GM21723 (cell line): ENCODE data around the gene FLNC.

Source experiments
- ATAC-seq: cut with Tn5 transposase; IDR thresholded peaks from one replicate; pipeline ENCODE4 v1.9.1; 2021; ENCODE audit warnings: mild to moderate bottlenecking, moderate library complexity; ENCODE audit not compliant: unreplicated experiment

Gene FLNC

GRCh38 chr7:128842674-128843641 lies 12.8 kb downstream of the FLNC start:
- no peak for ATAC-seq

DNA sequence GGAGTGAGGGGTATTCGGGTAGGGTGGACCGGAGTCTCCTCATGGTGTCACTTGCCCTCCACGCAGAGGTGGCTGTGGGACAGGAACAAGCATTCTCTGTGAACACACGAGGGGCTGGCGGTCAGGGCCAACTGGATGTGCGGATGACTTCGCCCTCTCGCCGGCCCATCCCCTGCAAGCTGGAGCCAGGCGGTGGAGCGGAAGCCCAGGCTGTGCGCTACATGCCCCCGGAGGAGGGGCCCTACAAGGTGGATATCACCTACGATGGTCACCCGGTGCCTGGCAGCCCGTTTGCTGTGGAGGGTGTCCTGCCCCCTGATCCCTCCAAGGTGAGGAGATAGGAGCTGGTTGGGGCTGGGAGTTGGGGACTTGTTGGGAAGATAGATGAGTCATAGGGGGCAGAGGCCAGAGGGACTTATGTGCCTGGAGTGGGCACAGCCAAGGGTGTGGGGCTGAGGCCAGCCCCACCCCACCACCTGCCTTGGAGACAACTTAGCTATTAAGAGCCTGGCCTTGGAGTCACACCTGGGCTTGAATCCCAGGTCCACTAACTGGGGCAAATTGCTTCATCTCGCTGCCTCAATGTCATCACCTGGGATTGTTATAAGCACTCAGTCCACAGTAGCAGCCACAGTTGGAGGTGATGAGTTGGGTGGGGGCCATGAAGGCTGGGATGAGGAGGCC lies 13.9 kb downstream of the FLNC start:
- no peak for ATAC-seq

DNA sequence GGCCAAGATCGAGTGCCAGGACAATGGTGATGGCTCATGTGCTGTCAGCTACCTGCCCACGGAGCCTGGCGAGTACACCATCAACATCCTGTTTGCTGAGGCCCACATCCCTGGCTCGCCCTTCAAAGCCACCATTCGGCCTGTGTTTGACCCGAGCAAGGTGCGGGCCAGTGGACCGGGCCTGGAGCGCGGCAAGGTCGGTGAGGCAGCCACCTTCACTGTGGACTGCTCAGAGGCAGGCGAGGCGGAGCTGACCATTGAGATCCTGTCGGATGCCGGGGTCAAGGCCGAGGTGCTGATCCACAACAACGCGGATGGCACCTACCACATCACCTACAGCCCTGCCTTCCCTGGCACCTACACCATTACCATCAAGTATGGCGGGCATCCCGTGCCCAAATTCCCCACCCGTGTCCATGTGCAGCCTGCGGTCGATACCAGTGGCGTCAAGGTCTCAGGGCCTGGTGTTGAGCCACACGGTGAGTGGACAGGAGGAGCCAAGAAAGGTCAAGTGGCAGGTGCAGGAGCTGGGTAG lies 14.6 kb downstream of the FLNC start:
- ATAC-seq = no peak

- ATAC-seq = no peak
Measured at GRCh38 chr7:128845475-128845874, 15.3 kb downstream of the FLNC start.

- ATAC-seq = no peak
Measured at GRCh38 chr7:128845987-128846386, 15.8 kb downstream of the FLNC start.

DNA sequence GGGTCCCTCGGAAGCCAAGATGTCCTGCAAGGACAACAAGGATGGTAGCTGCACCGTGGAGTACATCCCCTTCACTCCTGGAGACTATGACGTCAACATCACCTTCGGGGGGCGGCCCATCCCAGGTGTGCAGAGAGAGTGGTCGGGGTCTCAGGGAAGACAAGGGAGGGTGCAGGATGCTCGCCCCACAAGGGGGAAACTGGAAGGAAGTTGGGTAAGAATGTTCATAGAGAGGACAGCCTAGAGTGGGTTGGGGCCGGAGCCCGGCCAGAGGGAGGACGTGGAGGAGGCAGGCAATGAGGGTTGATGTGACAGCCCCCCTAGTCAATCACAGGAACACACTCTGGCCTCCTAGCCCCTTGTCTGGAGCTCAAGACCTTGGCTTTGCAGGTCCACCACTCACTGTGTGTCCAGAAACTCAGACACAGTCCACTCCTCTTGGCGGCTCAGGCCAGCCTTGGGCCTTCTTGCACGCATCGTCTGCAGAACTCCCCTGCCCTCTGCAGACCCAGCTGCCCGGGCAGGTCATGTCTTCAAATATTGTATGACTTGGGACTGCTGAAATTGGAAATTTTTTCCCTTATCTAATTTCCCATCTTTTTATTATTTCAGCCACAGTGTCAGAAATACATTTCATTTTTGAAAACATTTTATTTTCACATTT lies 16.7 kb downstream of the FLNC start:
- no peak for ATAC-seq

- no peak for ATAC-seq
Measured at GRCh38 chr7:128847721-128848211, 17.6 kb downstream of the FLNC start.

- no peak for ATAC-seq
Measured at GRCh38 chr7:128848289-128849155, 18.3 kb downstream of the FLNC start.

GRCh38 chr7:128849156-128849515 lies 18.9 kb downstream of the FLNC start:
- ATAC-seq = no peak

DNA sequence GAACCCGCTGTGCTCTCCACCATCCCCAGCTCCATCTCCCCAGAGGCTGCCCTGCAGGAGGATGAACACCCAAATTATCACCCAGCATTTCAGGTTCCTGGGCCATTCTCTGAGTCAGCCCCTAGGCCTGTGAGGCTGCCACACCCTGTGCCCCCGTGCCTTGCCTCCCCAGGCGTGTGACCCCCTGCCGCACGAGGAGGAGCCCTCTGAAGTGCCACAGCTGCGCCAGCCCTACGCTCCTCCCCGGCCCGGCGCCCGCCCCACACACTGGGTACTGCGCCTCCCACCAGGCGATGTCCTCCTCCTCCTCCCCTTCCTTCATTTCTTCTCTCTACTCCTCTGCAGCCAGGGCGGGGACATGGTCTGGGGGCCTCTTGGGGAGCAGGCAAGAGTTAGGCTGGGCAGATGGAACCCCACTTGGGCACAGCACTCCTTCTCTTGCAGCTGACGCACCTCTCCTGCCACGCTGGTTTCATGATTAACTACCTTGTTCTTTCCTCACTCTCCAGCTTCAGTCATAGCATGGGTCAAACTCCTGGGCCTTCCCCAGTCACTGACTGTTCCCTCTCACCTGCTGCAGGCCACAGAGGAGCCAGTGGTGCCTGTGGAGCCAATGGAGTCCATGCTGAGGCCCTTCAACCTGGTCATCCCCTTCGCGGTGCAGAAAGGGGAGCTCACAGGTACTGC lies 19.7 kb downstream of the FLNC start:
- ATAC-seq = no peak

- ATAC-seq = no peak
Measured at GRCh38 chr7:128852537-128853254, 22.5 kb downstream of the FLNC start.

- no peak for ATAC-seq
Measured at GRCh38 chr7:128853799-128854198, 23.6 kb downstream of the FLNC start.

DNA sequence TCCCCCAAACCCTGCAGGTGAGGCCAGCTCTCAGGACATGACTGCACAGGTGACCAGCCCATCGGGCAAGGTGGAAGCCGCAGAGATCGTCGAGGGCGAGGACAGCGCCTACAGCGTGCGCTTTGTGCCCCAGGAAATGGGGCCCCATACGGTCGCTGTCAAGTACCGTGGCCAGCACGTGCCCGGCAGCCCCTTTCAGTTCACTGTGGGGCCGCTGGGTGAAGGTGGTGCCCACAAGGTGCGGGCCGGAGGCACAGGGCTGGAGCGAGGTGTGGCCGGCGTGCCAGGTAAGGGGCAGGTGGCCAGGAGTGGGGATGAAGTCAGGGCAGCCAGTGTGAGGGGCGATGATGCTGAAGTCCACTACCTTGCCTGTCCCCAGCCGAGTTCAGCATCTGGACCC lies 24.2 kb downstream of the FLNC start:
- ATAC-seq = no peak

- no peak for ATAC-seq
Measured at GRCh38 chr7:128855559-128855958, 25.4 kb downstream of the FLNC start.

DNA sequence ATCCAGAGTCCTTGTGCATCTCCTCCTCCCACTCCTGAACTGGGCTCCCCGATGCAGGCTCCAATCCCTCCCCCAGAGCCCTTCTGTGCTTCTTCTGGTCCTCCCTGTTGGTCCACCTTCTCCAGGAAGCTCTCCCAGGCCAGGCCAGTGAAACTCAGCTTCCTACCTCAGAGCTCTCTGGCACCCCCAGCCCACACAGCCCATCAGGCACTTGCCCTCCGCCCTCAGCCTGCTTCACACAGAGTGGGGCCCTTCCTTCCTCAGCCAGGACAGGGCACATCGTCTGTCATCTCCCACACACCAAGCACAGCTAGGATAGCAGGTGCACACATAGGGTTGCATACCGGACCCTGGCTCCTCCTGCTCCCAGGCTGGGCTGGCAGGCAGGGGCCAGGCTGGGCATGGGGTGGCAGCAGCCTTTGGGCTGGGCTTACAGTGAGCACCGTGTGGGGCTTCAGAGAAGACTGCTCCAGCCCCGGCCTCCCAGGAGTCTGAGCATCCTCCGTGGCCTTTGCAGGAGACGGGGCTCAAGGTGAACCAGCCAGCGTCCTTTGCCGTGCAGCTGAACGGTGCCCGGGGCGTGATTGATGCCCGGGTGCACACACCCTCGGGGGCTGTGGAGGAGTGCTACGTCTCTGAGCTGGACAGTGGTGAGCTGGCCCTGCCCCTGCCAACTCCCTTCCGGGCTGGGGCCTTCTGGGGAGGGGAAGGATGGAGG lies 26.0 kb downstream of the FLNC start:
- no peak for ATAC-seq

DNA sequence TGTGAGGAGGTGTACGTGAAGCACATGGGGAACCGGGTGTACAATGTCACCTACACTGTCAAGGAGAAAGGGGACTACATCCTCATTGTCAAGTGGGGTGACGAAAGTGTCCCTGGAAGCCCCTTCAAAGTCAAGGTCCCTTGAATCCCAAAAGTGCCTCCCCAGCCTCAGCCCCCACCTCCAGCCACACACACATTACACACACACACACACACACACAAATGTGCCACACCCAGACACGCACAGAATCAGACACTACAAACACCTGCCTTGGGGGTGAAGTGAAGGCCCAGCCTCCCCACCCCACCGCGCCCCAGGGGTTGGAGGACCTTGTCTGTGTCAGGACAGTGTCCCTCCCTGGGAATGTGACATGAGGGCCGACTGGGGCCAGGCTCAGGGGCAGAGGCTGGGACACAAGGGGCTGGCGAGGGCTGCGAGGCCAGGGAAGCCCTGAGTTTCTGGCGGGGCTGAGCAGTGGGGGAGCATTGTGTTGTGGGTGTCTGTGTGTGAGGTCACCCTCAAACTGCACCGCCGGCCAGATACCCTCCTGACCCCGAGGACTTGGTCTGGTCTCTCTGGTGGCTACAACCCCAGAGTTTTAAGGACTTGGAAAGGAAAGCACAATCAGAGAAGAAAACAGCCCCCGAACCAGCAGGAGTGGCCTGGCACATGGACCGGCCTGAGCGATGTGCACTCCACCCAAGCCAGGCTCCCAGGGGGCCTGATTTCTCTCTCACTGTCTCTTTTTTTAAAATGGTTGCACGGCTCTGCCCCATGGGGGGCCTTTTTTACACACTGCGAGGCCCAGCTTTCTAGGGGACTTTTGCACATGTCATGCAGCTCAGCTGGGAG lies 28.4 kb downstream of the FLNC start:
- ATAC-seq = no peak
